ENCODE measurements around the gene ADPRHL1. TPM values are rescaled to one million over a fixed set of nuclear protein-coding genes. Genes with fewer than 3 reads are reported as not detected.

ADPRHL1 gene
- total RNA-seq, 1 donor from 2014 or later: 2.6 TPM

- DNase-seq (ENCODE audit: extremely low spot score, unreplicated experiment): no peak
- Mint-ChIP-seq H3K27ac (ENCODE audit: unreplicated experiment) (no peak overlapping the region), H3K9me3 (ENCODE audit: unreplicated experiment) (no peaks in the 10 kb centered on the region), H3K27me3 (ENCODE audit: unreplicated experiment) (no peaks in the 10 kb centered on the region), H3K4me3 (ENCODE audit: unreplicated experiment) (no peak overlapping the region), H3K36me3 (ENCODE audit: unreplicated experiment) (no peaks in the 10 kb centered on the region), H3K4me1 (ENCODE audit: unreplicated experiment) (peaks cover 32% of the 10 kb centered on the region)
- no peak for TF ChIP-seq CTCF (IDR thresholded peaks at IDR 0.05)
These were observed 33.4 kb upstream of the ADPRHL1 start for GRCh38 chr13:113486698-113487097.

GRCh38 chr13:113485545-113485944 is 32.3 kb upstream of the ADPRHL1 start:
- no peaks in the 10 kb centered on the region for H3K27me3 Mint-ChIP-seq (ENCODE audit: unreplicated experiment)
- H3K9me3 Mint-ChIP-seq (ENCODE audit: unreplicated experiment): no peaks in the 10 kb centered on the region
- TF ChIP-seq CTCF (IDR thresholded peaks at IDR 0.05): no peak
- H3K4me1 Mint-ChIP-seq (ENCODE audit: unreplicated experiment): peaks cover 31% of the 10 kb centered on the region
- no peak overlapping the region for H3K27ac Mint-ChIP-seq (ENCODE audit: unreplicated experiment)
- H3K36me3 Mint-ChIP-seq (ENCODE audit: unreplicated experiment): peaks cover under 1% of the 10 kb centered on the region
- H3K4me3 Mint-ChIP-seq (ENCODE audit: unreplicated experiment): no peak overlapping the region
- DNase-seq (ENCODE audit: extremely low spot score, unreplicated experiment): no peak

DNA sequence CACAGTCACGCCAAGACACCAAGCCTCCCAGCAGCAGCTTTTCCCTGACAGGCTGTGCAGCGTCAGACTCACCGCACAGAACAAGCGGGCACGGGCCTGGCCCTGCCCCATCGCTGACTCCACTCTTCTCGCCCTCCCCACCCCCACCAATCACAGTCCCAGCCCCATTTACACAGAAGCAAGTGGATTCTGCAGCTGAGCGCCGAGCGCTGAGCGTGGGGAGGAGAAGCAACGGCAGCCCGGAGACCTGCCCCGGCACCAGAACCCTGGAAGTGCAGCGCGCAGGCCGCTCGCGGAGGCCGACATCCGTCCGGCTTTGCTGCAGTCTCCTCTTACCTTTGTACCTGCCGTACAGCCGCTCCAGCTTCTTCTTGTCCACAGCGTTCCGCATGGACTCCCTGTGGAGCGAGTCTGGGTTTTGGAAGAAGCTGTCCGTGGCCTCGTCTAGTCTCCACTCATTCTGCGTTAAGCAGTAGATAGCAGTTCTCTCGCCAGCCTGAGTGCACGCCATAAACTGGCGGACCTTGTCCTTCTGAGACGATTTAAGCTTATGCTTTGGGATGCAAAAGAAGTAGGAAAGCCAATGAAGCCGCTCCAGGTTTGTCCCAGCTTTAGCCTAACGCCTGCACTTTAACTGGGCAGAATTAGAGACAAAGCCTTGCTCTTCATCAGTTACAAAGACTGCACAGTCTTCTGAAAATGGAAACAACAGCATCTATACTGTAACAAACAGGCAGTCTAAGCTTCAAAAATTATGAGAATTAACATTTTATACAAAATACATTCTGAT is 30.4 kb upstream of the ADPRHL1 start:
- H3K4me3 Mint-ChIP-seq (ENCODE audit: unreplicated experiment): no peak overlapping the region
- H3K4me1 Mint-ChIP-seq (ENCODE audit: unreplicated experiment): peaks cover 18% of the 10 kb centered on the region

DNA sequence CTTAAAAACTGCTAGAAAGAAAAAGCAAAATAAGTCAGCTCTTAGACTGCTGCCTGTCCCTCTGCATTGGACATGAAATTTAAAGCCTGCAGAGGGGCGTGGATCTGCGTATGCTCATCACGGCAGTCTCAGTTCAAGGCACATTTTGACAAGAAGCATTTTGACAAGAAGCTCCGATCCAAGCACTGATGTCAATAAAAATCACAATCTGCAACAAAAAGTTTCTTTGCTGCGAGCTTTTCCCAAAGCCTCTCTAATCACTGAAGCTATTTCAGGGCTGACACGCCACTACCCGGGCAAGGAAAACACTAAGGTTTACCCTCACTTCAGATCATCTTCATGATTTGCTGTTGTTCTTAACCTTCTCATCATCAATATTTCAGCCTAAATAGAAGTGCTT is 29.8 kb upstream of the ADPRHL1 start:
- no peak overlapping the region for H3K4me3 Mint-ChIP-seq (ENCODE audit: unreplicated experiment)
- peaks cover 12% of the 10 kb centered on the region for H3K4me1 Mint-ChIP-seq (ENCODE audit: unreplicated experiment)
- no peak for TF ChIP-seq CTCF (IDR thresholded peaks at IDR 0.05)
- DNase-seq (ENCODE audit: extremely low spot score, unreplicated experiment): no peak
- H3K36me3 Mint-ChIP-seq (ENCODE audit: unreplicated experiment): peaks cover 21% of the 10 kb centered on the region
- peaks cover 5% of the 10 kb centered on the region for H3K9me3 Mint-ChIP-seq (ENCODE audit: unreplicated experiment)
- no peak overlapping the region for H3K27ac Mint-ChIP-seq (ENCODE audit: unreplicated experiment)
- H3K27me3 Mint-ChIP-seq (ENCODE audit: unreplicated experiment): no peaks in the 10 kb centered on the region

More for the DNA sequence above, 30.4 kb upstream of the ADPRHL1 start:
- Mint-ChIP-seq H3K27me3 (ENCODE audit: unreplicated experiment) (no peaks in the 10 kb centered on the region), H3K36me3 (ENCODE audit: unreplicated experiment) (peaks cover 14% of the 10 kb centered on the region), H3K27ac (ENCODE audit: unreplicated experiment) (no peak overlapping the region), H3K9me3 (ENCODE audit: unreplicated experiment) (no peaks in the 10 kb centered on the region)
- TF ChIP-seq CTCF (IDR thresholded peaks at IDR 0.05): no peak
- DNase-seq (ENCODE audit: extremely low spot score, unreplicated experiment): no peak

GRCh38 chr13:113479179-113479578 is 25.9 kb upstream of the ADPRHL1 start:
- Mint-ChIP-seq H3K9me3 (ENCODE audit: unreplicated experiment) (peaks cover 8% of the 10 kb centered on the region), H3K27me3 (ENCODE audit: unreplicated experiment) (no peaks in the 10 kb centered on the region), H3K36me3 (ENCODE audit: unreplicated experiment) (peaks cover 45% of the 10 kb centered on the region), H3K27ac (ENCODE audit: unreplicated experiment) (no peak overlapping the region), H3K4me3 (ENCODE audit: unreplicated experiment) (no peak overlapping the region), H3K4me1 (ENCODE audit: unreplicated experiment) (peaks cover under 1% of the 10 kb centered on the region)
- no peak for DNase-seq (ENCODE audit: extremely low spot score, unreplicated experiment)
- TF ChIP-seq CTCF (IDR thresholded peaks at IDR 0.05): no peak
